Psoas muscle (tissue), 8 donors: Measurements from ENCODE around the gene ZCRB1. TPM values are rescaled to one million over a fixed set of nuclear protein-coding genes. Genes with fewer than 3 reads are reported as not detected.

ENCODE experiments used
- ATAC-seq, 4 donors: fragments of 200-7000 bp; cut with Tn5 transposase; one replicate each; pipeline ENCODE4 v1.9.1; 2020; ENCODE audit warnings: moderate library complexity in 3 of 4, mild to moderate bottlenecking in 2 of 4
- DNase-seq, 2 donors: peaks; one replicate each; pipeline ENCODE4 v3.0.0-alpha.2; 2020
- H3K27ac ChIP-seq: fragments of 200-600 bp; one replicate; pipeline ENCODE4 v1.8.0; 2022
- H3K27me3 ChIP-seq, 3 donors: fragments of 200-600 bp in 1 of 3; one replicate each; pipeline versions ENCODE4 v1.6.1 to v1.8.0; 2013 to 2022; ENCODE audit warnings: low read length in 2 of 3, mild to moderate bottlenecking in 2 of 3, moderate library complexity in 1 of 3; ENCODE audit not compliant: insufficient read depth in 3 of 3
- H3K36me3 ChIP-seq, 2 donors: fragments of 200-600 bp in 1 of 2; one replicate each; pipeline versions ENCODE4 v1.6.1 to v1.8.0; 2013 to 2022; ENCODE audit warnings: low read depth in 1 of 2, mild to moderate bottlenecking in 1 of 2, moderate library complexity in 1 of 2; ENCODE audit not compliant: insufficient read depth in 1 of 2
- H3K4me1 ChIP-seq: fragments of 200-600 bp; one replicate; pipeline ENCODE4 v1.8.0; 2022
- H3K4me3 ChIP-seq: fragments of 200-600 bp; one replicate; pipeline ENCODE4 v1.8.0; 2022; ENCODE audit warnings: mild to moderate bottlenecking
- H3K9me3 ChIP-seq: fragments of 200-600 bp; one replicate; pipeline ENCODE4 v1.8.0; 2022
- CTCF ChIP-seq: fragments of 200-600 bp; IDR thresholded peaks from one replicate; pipeline ENCODE4 v1.8.0; 2022; ENCODE audit warnings: antibody characterized with exemption
- WGBS, 3 donors: extraction: QIAGEN DNeasy Blood & Tissue Kit; methylation state at CpG; one replicate each; pipeline versions ENCODE4 v1.1.6 to v1.1.7; 2013; 5-methylcytosine and 5-hydroxymethylcytosine counted together
- intact Hi-C, 2 donors: fragments of 100-400 bp; cut with DNase I; formaldehyde crosslinking; loops; one replicate each; pipeline versions ENCODE4 v1.11.0 to v1.14.2; 2022
- polyA plus RNA-seq, 3 donors: library from polyadenylated mRNA; stranded (reverse); fragments of 200-250 nt; gene quantifications; one replicate each; pipeline ENCODE4 v1.2.3, GENCODE V29; 2013
- total RNA-seq, 4 donors: library from RNA; stranded (reverse); fragmentation: NEBNext Ultra II Directional in 2 of 4; extraction: Animal tissue kit (Norgen Biotek cat#: 25700) in 2 of 4; gene quantifications; one replicate each; pipeline versions ENCODE4 v1.2.1 to v1.2.4, GENCODE V29; 2021 to 2023
- donor health status: healthy with polysubstance abuse.
- donor health status: DM: no; HTN: no; CAD: no; lungs with moderate emphysema.
- donor health status: Bipolar disorder and iron deficiency.
- donor health status: healthy.
- donor health status: DM: yes; HTN: yes; CAD: no.
- donor health status: DM: no; HTN: no; CAD: no.
- donor health status: DM: no; HTN: no; CAD: no.
- donor health status: DM: yes; HTN: yes; CAD: no.

Gene ZCRB1
- total and polyA plus RNA-seq, 7 donors = 22.1 to 66.4 (median 56.8) TPM

DNA sequence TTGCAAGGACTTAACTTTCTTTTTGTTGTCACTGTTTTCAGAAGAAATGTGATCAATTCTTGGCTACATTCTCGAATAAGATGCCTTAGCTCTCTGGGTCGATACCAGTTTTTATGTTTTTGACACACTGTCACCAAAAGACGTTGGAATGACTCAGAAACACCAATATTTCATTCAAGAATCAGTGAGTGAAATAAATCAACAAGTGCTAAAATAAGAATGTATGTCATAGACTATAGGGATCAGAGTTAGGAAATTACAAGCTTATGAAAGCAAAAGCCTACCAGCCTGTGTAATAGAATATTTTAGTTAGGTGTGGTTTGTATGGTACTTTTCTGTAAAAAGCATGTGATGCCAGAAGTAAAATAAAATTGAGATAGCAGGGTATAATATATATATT lies 17.8 kb upstream of the ZCRB1 start:
- no peak for ATAC-seq
- peaks cover 22% of the 10 kb centered on the region for H3K4me1 ChIP-seq
- TF ChIP-seq CTCF = no peak
- H3K27me3 ChIP-seq = no peaks in the 10 kb centered on the region
- WGBS, 3 donors = 61 to 69% (median 62%) methylated on average over 3 of the region's 3 CpGs
- H3K9me3 ChIP-seq = no peaks in the 10 kb centered on the region
- H3K36me3 ChIP-seq = no peaks in the 10 kb centered on the region
- no peak overlapping the region for H3K4me3 ChIP-seq
- intact Hi-C loops = no loop called here
- DNase-seq = no peak
- H3K27ac ChIP-seq = no peak overlapping the region

DNA sequence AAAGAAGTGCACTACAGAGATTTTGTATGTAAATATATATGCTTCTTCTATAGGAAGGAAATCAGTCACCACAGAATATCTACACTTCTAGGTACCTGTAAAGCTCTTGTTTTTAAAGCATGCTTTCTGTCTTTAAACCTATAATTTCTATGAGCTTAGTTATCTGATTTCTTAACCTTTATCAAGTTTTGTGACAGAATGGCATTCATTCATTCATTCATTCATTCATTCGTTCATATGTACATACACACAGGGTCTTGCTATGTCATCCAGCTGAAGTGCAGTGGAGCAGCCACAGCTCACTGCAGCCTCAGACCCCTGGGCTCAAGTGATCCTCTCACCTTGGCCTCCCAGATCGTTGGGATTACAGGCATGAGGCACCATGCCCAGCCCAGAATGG lies 16.1 kb upstream of the ZCRB1 start:
- ATAC-seq = no peak
- Histone ChIP-seq H3K9me3 (no peaks in the 10 kb centered on the region), H3K4me1 (peaks cover 22% of the 10 kb centered on the region), H3K27me3 (no peaks in the 10 kb centered on the region), H3K4me3 (no peak overlapping the region), H3K27ac (no peak overlapping the region), H3K36me3 (peaks cover 0 to 6% of the 10 kb centered on the region in 2 donors)
- WGBS, 3 donors = 72 to 78% (median 77%) methylated on average over 2 of the region's 2 CpGs
- intact Hi-C loops = no loop called here
- no peak for TF ChIP-seq CTCF
- no peak for DNase-seq

- no peak overlapping the region for H3K4me3 ChIP-seq
- peaks cover under 1% of the 10 kb centered on the region for H3K4me1 ChIP-seq
- no peak for ATAC-seq
- no peak for TF ChIP-seq CTCF
- peaks cover 0 to 19% of the 10 kb centered on the region in 2 donors for H3K36me3 ChIP-seq
- no peaks in the 10 kb centered on the region for H3K9me3 ChIP-seq
- WGBS, 3 donors = 92 to 97% (median 92%) methylated on average over 2 of the region's 2 CpGs
- intact Hi-C loops = no loop called here
- no peak for DNase-seq
- no peaks in the 10 kb centered on the region for H3K27me3 ChIP-seq
- no peak overlapping the region for H3K27ac ChIP-seq
Observed at GRCh38 chr12:42338280-42338679, 12.4 kb upstream of the ZCRB1 start.

- H3K4me3 ChIP-seq = no peak overlapping the region
- no peak for DNase-seq
- no peaks in the 10 kb centered on the region for H3K9me3 ChIP-seq
- H3K4me1 ChIP-seq = peaks cover 4% of the 10 kb centered on the region
- H3K27me3 ChIP-seq = no peaks in the 10 kb centered on the region
- WGBS, 3 donors = 30 to 41% (median 36%) methylated on average over 1 of the region's 1 CpG
- ATAC-seq = no peak
- H3K36me3 ChIP-seq = peaks cover 0 to 19% of the 10 kb centered on the region in 2 donors
- intact Hi-C loops = no loop called here
- no peak for TF ChIP-seq CTCF
- no peak overlapping the region for H3K27ac ChIP-seq
Observed at GRCh38 chr12:42336286-42336685, 10.4 kb upstream of the ZCRB1 start.
